Activated naive CD8-positive, alpha-beta T cell treated with anti-CD3 and anti-CD28 coated beads, Interleukin-2, amount 10 ng/mL, durations not matched to agents 7 days and 5 days (primary cell): Measurements from ENCODE around the gene FBLN1. TPM values are rescaled to one million over a fixed set of nuclear protein-coding genes. Genes with fewer than 3 reads are reported as not detected.
"Not testable (repeated sequence)": the region's sequence is repeated elsewhere in the genome, so short reads cannot be mapped to it uniquely, and the experiment has no call there.

Experiments used
- ATAC-seq: fragments of 150-1000 bp; cut with Tn5 transposase; one replicate; pipeline ENCODE4 v1.10.0; 2021; ENCODE audit warnings: low read depth, moderate library complexity
- POLR2A ChIA-PET: fragments of 350-600 bp; sonication (Branson Sonifier 250); formaldehyde crosslinking; loops from one replicate; lab custom pipeline; 2021; ENCODE audit warnings: antibody characterized with exemption; lab: Charles Lee
- DNase-seq: peaks from one replicate; pipeline ENCODE4 v3.0.0; 2021
- H3K27ac Mint-ChIP-seq: one replicate; pipeline ENCODE4 v1.8.0; 2022; ENCODE audit warnings: mild to moderate bottlenecking, mixed read lengths
- H3K27me3 Mint-ChIP-seq: one replicate; pipeline ENCODE4 v1.8.0; 2022; ENCODE audit warnings: mild to moderate bottlenecking, moderate library complexity, mixed read lengths
- H3K36me3 Mint-ChIP-seq: one replicate; pipeline ENCODE4 v1.8.0; 2021; ENCODE audit warnings: mild to moderate bottlenecking, mixed read lengths
- H3K4me1 Mint-ChIP-seq: one replicate; pipeline ENCODE4 v1.8.0; 2021; ENCODE audit warnings: mixed read lengths
- H3K4me3 Mint-ChIP-seq: one replicate; pipeline ENCODE4 v1.8.0; 2022; ENCODE audit warnings: mild to moderate bottlenecking, moderate library complexity, mixed read lengths
- H3K9me3 Mint-ChIP-seq: one replicate; pipeline ENCODE4 v1.8.0; 2021; ENCODE audit warnings: mixed read lengths
- total RNA-seq, 2 experiments: library from RNA; stranded (reverse); gene quantifications; one replicate each; pipeline ENCODE4 v1.2.3, GENCODE V29; 2021

The FBLN1 gene
- total RNA-seq, 2 experiments from 2014 or later, result not detected

GRCh38 chr22:45612940-45613339 lies 110.3 kb downstream of the FBLN1 start:
- POLR2A ChIA-PET, result no interaction called here

GRCh38 chr22:45615364-45615763 lies 112.7 kb downstream of the FBLN1 start:
- H3K4me3 Mint-ChIP-seq, result no peak overlapping the region
- H3K4me1 Mint-ChIP-seq, result peaks cover 8% of the 10 kb centered on the region
- H3K27me3 Mint-ChIP-seq, result peaks cover 2% of the 10 kb centered on the region
- POLR2A ChIA-PET, result no interaction called here
- no peak for DNase-seq
- peaks cover 2% of the 10 kb centered on the region for H3K9me3 Mint-ChIP-seq
- no peak overlapping the region for H3K27ac Mint-ChIP-seq
- H3K36me3 Mint-ChIP-seq, result no peaks in the 10 kb centered on the region
- ATAC-seq, result no peak

More at GRCh38 chr22:45612940-45613339, 110.3 kb downstream of the FBLN1 start:
- Mint-ChIP-seq H3K36me3 (no peaks in the 10 kb centered on the region), H3K27ac (peak overlapping the region; percentile 15), H3K27me3 (peaks cover 2% of the 10 kb centered on the region), H3K4me3 (peak overlapping the region; percentile 40), H3K9me3 (no peaks in the 10 kb centered on the region), H3K4me1 (peaks cover 7% of the 10 kb centered on the region)
- ATAC-seq (no peak), DNase-seq (no peak)

GRCh38 chr22:45616432-45616831 lies 113.7 kb downstream of the FBLN1 start:
- ATAC-seq (no peak), DNase-seq (no peak)
- Mint-ChIP-seq H3K27me3 (peaks cover 2% of the 10 kb centered on the region), H3K27ac (no peak overlapping the region), H3K36me3 (no peaks in the 10 kb centered on the region), H3K9me3 (peaks cover 4% of the 10 kb centered on the region), H3K4me3 (no peak overlapping the region), H3K4me1 (peaks cover 8% of the 10 kb centered on the region)
- POLR2A ChIA-PET, result no interaction called here

- Mint-ChIP-seq H3K4me3 (no peak overlapping the region), H3K27ac (no peak overlapping the region), H3K9me3 (peaks cover 4% of the 10 kb centered on the region), H3K36me3 (no peaks in the 10 kb centered on the region), H3K4me1 (peaks cover 7% of the 10 kb centered on the region), H3K27me3 (no peaks in the 10 kb centered on the region)
- ATAC-seq (no peak), DNase-seq (no peak)
- POLR2A ChIA-PET, result no interaction called here
Measured at GRCh38 chr22:45617948-45618347, 115.3 kb downstream of the FBLN1 start.

- no peak for ATAC-seq
- no peak for DNase-seq
- POLR2A ChIA-PET, result no interaction called here
- no peak overlapping the region for H3K27ac Mint-ChIP-seq
- peaks cover 7% of the 10 kb centered on the region for H3K27me3 Mint-ChIP-seq
- H3K9me3 Mint-ChIP-seq, result peaks cover 4% of the 10 kb centered on the region
- peaks cover 7% of the 10 kb centered on the region for H3K4me1 Mint-ChIP-seq
- H3K36me3 Mint-ChIP-seq, result no peaks in the 10 kb centered on the region
- H3K4me3 Mint-ChIP-seq, result no peak overlapping the region
Measured at GRCh38 chr22:45620706-45621105, 118.0 kb downstream of the FBLN1 start.

- Mint-ChIP-seq H3K4me3 (no peak overlapping the region), H3K27ac (no peak overlapping the region), H3K36me3 (no peaks in the 10 kb centered on the region), H3K27me3 (peaks cover 7% of the 10 kb centered on the region), H3K4me1 (peaks cover 7% of the 10 kb centered on the region), H3K9me3 (peaks cover 4% of the 10 kb centered on the region)
- ATAC-seq (no peak), DNase-seq (no peak)
- POLR2A ChIA-PET, result no interaction called here
Measured at GRCh38 chr22:45621836-45622600, 119.3 kb downstream of the FBLN1 start.

- H3K9me3 Mint-ChIP-seq, H3K4me3 Mint-ChIP-seq, ATAC-seq, H3K27ac Mint-ChIP-seq, H3K36me3 Mint-ChIP-seq, H3K27me3 Mint-ChIP-seq, H3K4me1 Mint-ChIP-seq, DNase-seq, POLR2A ChIA-PET: not testable (repeated sequence)
Measured at GRCh38 chr22:45623464-45624145, 120.9 kb downstream of the FBLN1 start.

- DNase-seq (no peak), ATAC-seq (no peak)
- Mint-ChIP-seq H3K27me3 (peaks cover 19% of the 10 kb centered on the region), H3K4me1 (no peaks in the 10 kb centered on the region), H3K4me3 (no peak overlapping the region), H3K36me3 (no peaks in the 10 kb centered on the region), H3K27ac (no peak overlapping the region), H3K9me3 (no peaks in the 10 kb centered on the region)
- POLR2A ChIA-PET, result no interaction called here
Measured at GRCh38 chr22:45626198-45626651, 123.5 kb downstream of the FBLN1 start.

- peaks cover 30% of the 10 kb centered on the region for H3K27me3 Mint-ChIP-seq
- DNase-seq (no peak), ATAC-seq (no peak)
- H3K9me3 Mint-ChIP-seq, result no peaks in the 10 kb centered on the region
- no peaks in the 10 kb centered on the region for H3K4me1 Mint-ChIP-seq
- no peak overlapping the region for H3K4me3 Mint-ChIP-seq
- H3K36me3 Mint-ChIP-seq, result no peaks in the 10 kb centered on the region
- POLR2A ChIA-PET, result no interaction called here
- H3K27ac Mint-ChIP-seq, result no peak overlapping the region
Measured at GRCh38 chr22:45627489-45628233, 125.0 kb downstream of the FBLN1 start.

- peaks cover 34% of the 10 kb centered on the region for H3K27me3 Mint-ChIP-seq
- ATAC-seq, result no peak
- no peaks in the 10 kb centered on the region for H3K9me3 Mint-ChIP-seq
- POLR2A ChIA-PET, result no interaction called here
- no peak for DNase-seq
- no peak overlapping the region for H3K4me3 Mint-ChIP-seq
- no peaks in the 10 kb centered on the region for H3K4me1 Mint-ChIP-seq
- H3K27ac Mint-ChIP-seq, result no peak overlapping the region
- no peaks in the 10 kb centered on the region for H3K36me3 Mint-ChIP-seq
Measured at GRCh38 chr22:45628515-45628914, 125.8 kb downstream of the FBLN1 start.

- no peaks in the 10 kb centered on the region for H3K36me3 Mint-ChIP-seq
- H3K4me1 Mint-ChIP-seq, result no peaks in the 10 kb centered on the region
- POLR2A ChIA-PET, result no interaction called here
- H3K9me3 Mint-ChIP-seq, result no peaks in the 10 kb centered on the region
- DNase-seq (no peak), ATAC-seq (no peak)
- peaks cover 31% of the 10 kb centered on the region for H3K27me3 Mint-ChIP-seq
- H3K27ac Mint-ChIP-seq, result no peak overlapping the region
- no peak overlapping the region for H3K4me3 Mint-ChIP-seq
Measured at GRCh38 chr22:45629469-45630089, 126.9 kb downstream of the FBLN1 start.

GRCh38 chr22:45630436-45630835 lies 127.8 kb downstream of the FBLN1 start:
- Mint-ChIP-seq H3K36me3 (no peaks in the 10 kb centered on the region), H3K9me3 (no peaks in the 10 kb centered on the region), H3K4me1 (no peaks in the 10 kb centered on the region), H3K4me3 (no peak overlapping the region), H3K27me3 (peaks cover 33% of the 10 kb centered on the region), H3K27ac (no peak overlapping the region)
- POLR2A ChIA-PET, result no interaction called here
- DNase-seq (no peak), ATAC-seq (no peak)

GRCh38 chr22:45631140-45631840 lies 128.6 kb downstream of the FBLN1 start:
- H3K4me3 Mint-ChIP-seq, result no peak overlapping the region
- ATAC-seq (no peak), DNase-seq (no peak)
- H3K27ac Mint-ChIP-seq, result no peak overlapping the region
- POLR2A ChIA-PET, result no interaction called here
- no peaks in the 10 kb centered on the region for H3K4me1 Mint-ChIP-seq
- no peaks in the 10 kb centered on the region for H3K36me3 Mint-ChIP-seq
- peaks cover 38% of the 10 kb centered on the region for H3K27me3 Mint-ChIP-seq
- no peaks in the 10 kb centered on the region for H3K9me3 Mint-ChIP-seq
